HCT116 (cell line): Measurements from ENCODE around the gene PELI1.

Source experiments
- ATF3 ChIP-seq: IDR thresholded peaks from 2 replicates; pipeline ENCODE4 v1.6.1; 2012
- CTCF ChIP-seq, 3 experiments: fragments of 200-600 bp in 1 of 3; sonication (generic) in 1 of 3; IDR thresholded peaks in 2 of 3; conservative IDR thresholded peaks in 1 of 3; 2 replicates each; pipeline ENCODE4 v1.5.1; 2012 to 2017; ENCODE audit warnings: low read depth in 2 of 3, low read length in 2 of 3, antibody characterized with exemption in 1 of 3, borderline replicate concordance in 1 of 3, control low read depth in 1 of 3, mild to moderate bottlenecking in 1 of 3, mixed read lengths in 1 of 3, mixed run types in 1 of 3, moderate library complexity in 1 of 3; ENCODE audit not compliant: insufficient read depth in 1 of 3
- EZH2 ChIP-seq: fragments of 200-600 bp; sonication (generic); IDR thresholded peaks from 2 replicates; pipeline ENCODE4 v1.6.1; 2017; ENCODE audit warnings: antibody characterized with exemption, mixed run types
- EZH2phosphoT487 ChIP-seq: fragments of 200-600 bp; IDR thresholded peaks from 2 replicates; pipeline ENCODE4 v1.6.1; 2018; ENCODE audit warnings: antibody characterized with exemption, borderline replicate concordance
- JUND ChIP-seq: IDR thresholded peaks from 2 replicates; pipeline ENCODE4 v1.6.1; 2012
- MAX ChIP-seq: IDR thresholded peaks from 2 replicates; pipeline ENCODE4 v1.6.1; 2012
- POLR2A ChIP-seq: IDR thresholded peaks from 2 replicates; pipeline ENCODE4 v1.7.0; 2011; ENCODE audit warnings: borderline replicate concordance; ENCODE audit not compliant: insufficient read depth, insufficient read length; ENCODE audit errors: extremely low read depth
- POLR2AphosphoS5 ChIP-seq: IDR thresholded peaks from 2 replicates; pipeline ENCODE4 v1.6.1; 2011; ENCODE audit warnings: mild to moderate bottlenecking, low read depth, low read length, moderate library complexity
- SIN3A ChIP-seq: IDR thresholded peaks from 2 replicates; pipeline ENCODE4 v1.6.1; 2012; ENCODE audit warnings: low read depth
- TCF7L2 ChIP-seq: IDR thresholded peaks from 2 replicates; pipeline ENCODE4 v1.7.0; 2011; ENCODE audit warnings: borderline replicate concordance, inconsistent platforms; ENCODE audit not compliant: insufficient read depth, insufficient read length; ENCODE audit errors: extremely low read depth
- YY1 ChIP-seq: IDR thresholded peaks from 2 replicates; pipeline ENCODE4 v1.6.1; 2011; ENCODE audit warnings: low read length, low read depth, moderate library complexity, mild to moderate bottlenecking; ENCODE audit not compliant: insufficient replicate concordance; ENCODE audit errors: extremely low read depth
- ZFX ChIP-seq: fragments of 450-650 bp; IDR thresholded peaks from 2 replicates; pipeline ENCODE4 v1.6.1; 2017
- ZNF274 ChIP-seq: fragments of 200-500 bp; sonication (Bioruptor generic); IDR thresholded peaks from 2 replicates; pipeline ENCODE4 v1.6.1; 2014; ENCODE audit warnings: mild to moderate bottlenecking, low read depth, low read length, inconsistent platforms

GRCh38 chr2:64189167-64189566, 44.9 kb upstream of the PELI1 start:
- TF ChIP-seq CTCF (IDR thresholded peaks at IDR 0.05 in 2 of 3, conservative IDR thresholded peaks at IDR 0.05 in 1 of 3; ENCODE audit: borderline replicate concordance in 1 of 3, insufficient read depth in 1 of 3, low read depth in 2 of 3, low read length in 2 of 3) (no peak), ATF3 (no peak), EZH2 (no peak), SIN3A (no peak), ZFX (no peak), POLR2AphosphoS5 (no peak), POLR2A (no peak), EZH2phosphoT487 (no peak), MAX (no peak), JUND (no peak), TCF7L2 (no peak), YY1 (no peak), ZNF274 (no peak)
